Ishikawa (cell line): ENCODE data around the gene TMEM150B.

Experiments
- EGR1 ChIP-seq: IDR thresholded peaks from 2 replicates; pipeline ENCODE4 v1.6.1; 2012
- EP300 ChIP-seq: IDR thresholded peaks from 2 replicates; pipeline ENCODE4 v1.6.1; 2012; ENCODE audit warnings: borderline replicate concordance

GRCh38 chr19:55345818-55346724, 20.9 kb upstream of the TMEM150B start:
- TF ChIP-seq EP300, result peak; percentile 26; the same call in 1 of the 2 replicates
- TF ChIP-seq EGR1, result no peak
